Parietal lobe (tissue), 1 donor: ENCODE data around the gene TBC1D10A. TPM values are rescaled to one million over a fixed set of nuclear protein-coding genes. Genes with fewer than 3 reads are reported as not detected.

ENCODE experiments used
- total RNA-seq: library from RNA; depleted of rRNA; stranded (reverse); fragments of >200 nt; gene quantifications from one replicate; pipeline ENCODE4 v1.2.3, GENCODE V29; 2014

TBC1D10A gene
- 13.1 TPM for total RNA-seq

GRCh38 chr22:30326706-30327362 is at the start of gene TBC1D10A:
TBC1D10A (minus strand) TSS chr22:30326941; CDS start chr22:30326881, 60 bp downstream.

GRCh38 chr22:30356449-30357235 is 29.9 kb upstream of the TBC1D10A start, which contains the start of the genes CCDC157 and SF3A1:
CCDC157 (plus strand) TSS chr22:30357007; CDS start chr22:30366001, 8,994 bp downstream.
SF3A1 (minus strand) TSS chr22:30356894; CDS start chr22:30356792, 102 bp downstream.

GRCh38 chr22:30289141-30289979 is 37.4 kb downstream of the TBC1D10A start, which contains the start of gene CASTOR1:
CASTOR1 (minus strand) TSS chr22:30289505; CDS start chr22:30289497, 8 bp downstream.

GRCh38 chr22:30266445-30267381 is 60.0 kb downstream of the TBC1D10A start, which contains the start of gene OSM:
OSM (minus strand) TSS chr22:30266851; CDS start chr22:30266799, 52 bp downstream.

GRCh38 chr22:30245985-30246813 is 80.5 kb downstream of the TBC1D10A start, which contains the start of gene LIF:
LIF (minus strand) TSS chr22:30246759; CDS start chr22:30246695, 64 bp downstream.

Other genes starting within 250 kb of the TBC1D10A start
- not detected for gene HORMAD2, start 246.5 kb downstream of the TBC1D10A start, total RNA-seq
- under 0.01 TPM for gene LIF, start 80.2 kb downstream of the TBC1D10A start, total RNA-seq
- not detected for gene OSM, start 60.1 kb downstream of the TBC1D10A start, total RNA-seq
- gene CASTOR1, start 37.4 kb downstream of the TBC1D10A start, total RNA-seq: 3.8 TPM
- 47.3 TPM for gene SF3A1, start 30.0 kb upstream of the TBC1D10A start, total RNA-seq
- 9.4 TPM for gene CCDC157, start 30.1 kb upstream of the TBC1D10A start, total RNA-seq
- 28.5 TPM for gene RNF215, start 60.5 kb upstream of the TBC1D10A start, total RNA-seq
- gene SEC14L2, start 70.1 kb upstream of the TBC1D10A start, total RNA-seq: 14.1 TPM
- gene MTFP1, start 98.8 kb upstream of the TBC1D10A start, total RNA-seq: 0.94 TPM
- gene SEC14L3, start 145.1 kb upstream of the TBC1D10A start, total RNA-seq: not detected
- gene SEC14L4, start 178.8 kb upstream of the TBC1D10A start, total RNA-seq: not detected
- 0.31 TPM for gene SEC14L6, start 219.8 kb upstream of the TBC1D10A start, total RNA-seq
- 1.6 TPM for gene GAL3ST1, start 247.7 kb upstream of the TBC1D10A start, total RNA-seq